Sigmoid colon (tissue), 4 donors: ENCODE data around the gene PLAAT5.

ENCODE experiments used
- CTCF ChIP-seq, 4 experiments: fragments of 450-650 bp in 3 of 4; fragments of 200-600 bp in 1 of 4; IDR thresholded peaks; one replicate each; pipeline ENCODE4 v1.5.1; 2016 to 2019; ENCODE audit warnings: antibody characterized with exemption in 4 of 4, mild to moderate bottlenecking in 3 of 4, moderate library complexity in 2 of 4
- EP300 ChIP-seq, 4 donors: sonication (generic); formaldehyde crosslinking; IDR thresholded peaks; one replicate each; pipeline ENCODE4 v1.6.1; 2017; ENCODE audit warnings: antibody characterized with exemption in 4 of 4
- POLR2A ChIP-seq, 2 donors: fragments of 450-650 bp; IDR thresholded peaks; one replicate each; pipeline ENCODE4 v1.6.1; 2016; ENCODE audit warnings: antibody characterized with exemption in 2 of 2, mild to moderate bottlenecking in 2 of 2, moderate library complexity in 2 of 2
- POLR2AphosphoS5 ChIP-seq, 4 donors: sonication (generic); formaldehyde crosslinking; IDR thresholded peaks; one replicate each; pipeline ENCODE4 v1.6.1; 2017; ENCODE audit warnings: antibody characterized with exemption in 4 of 4

GRCh38 chr11:63508009-63508408 is 17.0 kb upstream of the PLAAT5 start:
- no peak for TF ChIP-seq CTCF (IDR thresholded peaks at IDR 0.05)
- no peak for TF ChIP-seq POLR2AphosphoS5 (IDR thresholded peaks at IDR 0.05)
- TF ChIP-seq POLR2A (IDR thresholded peaks at IDR 0.05) = no peak
- no peak for TF ChIP-seq EP300 (IDR thresholded peaks at IDR 0.05)
